GM12873 (cell line): ENCODE measurements around the gene CDHR5.

Experiments
- CTCF ChIP-seq: IDR thresholded peaks from 2 replicates; pipeline ENCODE4 v1.5.1; 2012; ENCODE audit warnings: low read depth, mild to moderate bottlenecking, moderate library complexity, low read length, control low read depth; ENCODE audit not compliant: insufficient read depth; ENCODE audit errors: missing control alignments

Gene CDHR5

GRCh38 chr11:601573-602245 lies 23.0 kb downstream of the CDHR5 start:
- no peak for TF ChIP-seq CTCF

GRCh38 chr11:598005-598680 lies 26.6 kb downstream of the CDHR5 start:
- no peak for TF ChIP-seq CTCF

- TF ChIP-seq CTCF: peak; percentile 54
These were observed 27.5 kb downstream of the CDHR5 start for GRCh38 chr11:597166-597725.

- TF ChIP-seq CTCF: no peak
These were observed 28.4 kb downstream of the CDHR5 start for GRCh38 chr11:596374-596773.

- TF ChIP-seq CTCF: no peak
These were observed 29.4 kb downstream of the CDHR5 start for GRCh38 chr11:595400-595799.

- no peak for TF ChIP-seq CTCF
These were observed 31.4 kb downstream of the CDHR5 start for GRCh38 chr11:593347-593746.

- no peak for TF ChIP-seq CTCF
These were observed 31.8 kb downstream of the CDHR5 start for GRCh38 chr11:592918-593317.
